DND-41 (cell line): Measurements from ENCODE around the gene MICAL1.

Experiments used
- CTCF ChIP-seq: IDR thresholded peaks from 2 replicates; pipeline ENCODE4 v1.5.1; 2012; ENCODE audit warnings: borderline replicate concordance, low read length, moderate library complexity, mild to moderate bottlenecking; ENCODE audit not compliant: poor library complexity, severe bottlenecking; ENCODE audit errors: extremely low read depth
- EZH2 ChIP-seq: IDR thresholded peaks from 3 replicates; pipeline ENCODE4 v1.6.1; 2012; ENCODE audit warnings: borderline replicate concordance, low read depth, mild to moderate bottlenecking, moderate library complexity, low read length, inconsistent platforms; ENCODE audit not compliant: severe bottlenecking

GRCh38 chr6:109469591-109470189 is 14.1 kb upstream of the MICAL1 start:
- TF ChIP-seq EZH2: no peak
- TF ChIP-seq CTCF: no peak
